ENCODE data around the gene NUP188. TPM values are rescaled to one million over a fixed set of nuclear protein-coding genes. Genes with fewer than 3 reads are reported as not detected.
A peak's percentile ranks its signal among the peaks of the same experiment; 100 is the strongest.

Gene NUP188
- total and polyA plus RNA-seq, 2 of the 13 experiments (the other 11 are each of a cell fraction or from before 2014, with no cell fraction given): 28.0 to 38.5 TPM

- no peak for TF ChIP-seq SP5 (CRISPR knock-in tag; IDR thresholded peaks at IDR 0.05; ENCODE audit: borderline replicate concordance, low read depth)
- no peak for TF ChIP-seq CREB3 (CRISPR knock-in tag; IDR thresholded peaks at IDR 0.05)
- no peak for TF ChIP-seq FOXO1 (CRISPR knock-in tag; IDR thresholded peaks at IDR 0.05)
- TF ChIP-seq, protein P1, sequence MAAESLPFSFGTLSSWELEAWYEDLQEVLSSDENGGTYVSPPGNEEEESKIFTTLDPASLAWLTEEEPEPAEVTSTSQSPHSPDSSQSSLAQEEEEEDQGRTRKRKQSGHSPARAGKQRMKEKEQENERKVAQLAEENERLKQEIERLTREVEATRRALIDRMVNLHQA (CRISPR knock-in tag; IDR thresholded peaks at IDR 0.05): no peak
- TF ChIP-seq, protein P2, sequence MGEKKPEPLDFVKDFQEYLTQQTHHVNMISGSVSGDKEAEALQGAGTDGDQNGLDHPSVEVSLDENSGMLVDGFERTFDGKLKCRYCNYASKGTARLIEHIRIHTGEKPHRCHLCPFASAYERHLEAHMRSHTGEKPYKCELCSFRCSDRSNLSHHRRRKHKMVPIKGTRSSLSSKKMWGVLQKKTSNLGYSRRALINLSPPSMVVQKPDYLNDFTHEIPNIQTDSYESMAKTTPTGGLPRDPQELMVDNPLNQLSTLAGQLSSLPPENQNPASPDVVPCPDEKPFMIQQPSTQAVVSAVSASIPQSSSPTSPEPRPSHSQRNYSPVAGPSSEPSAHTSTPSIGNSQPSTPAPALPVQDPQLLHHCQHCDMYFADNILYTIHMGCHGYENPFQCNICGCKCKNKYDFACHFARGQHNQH (CRISPR knock-in tag; IDR thresholded peaks at IDR 0.05): peak; percentile 52
- no peak for TF ChIP-seq KLF15 (CRISPR knock-in tag; IDR thresholded peaks at IDR 0.05; ENCODE audit: borderline replicate concordance)
- no peak for TF ChIP-seq ZBTB20 (CRISPR knock-in tag; IDR thresholded peaks at IDR 0.05; ENCODE audit: borderline replicate concordance, low read depth)
- TF ChIP-seq ZNF564 (CRISPR knock-in tag; IDR thresholded peaks at IDR 0.05): no peak
- TF ChIP-seq MXI1 (IDR thresholded peaks at IDR 0.05; ENCODE audit: borderline replicate concordance, low read depth, low read length): no peak
- no peak for TF ChIP-seq TCF7 (IDR thresholded peaks at IDR 0.05; ENCODE audit: low read depth)
- TF ChIP-seq JUNB (CRISPR knock-in tag; IDR thresholded peaks at IDR 0.05; ENCODE audit: borderline replicate concordance): no peak
- no peak for TF ChIP-seq ZNF616 (CRISPR knock-in tag; IDR thresholded peaks at IDR 0.05; ENCODE audit: low read depth)
- TF ChIP-seq PBX3 (CRISPR knock-in tag; IDR thresholded peaks at IDR 0.05; ENCODE audit: borderline replicate concordance): no peak
- TF ChIP-seq, protein P3, sequence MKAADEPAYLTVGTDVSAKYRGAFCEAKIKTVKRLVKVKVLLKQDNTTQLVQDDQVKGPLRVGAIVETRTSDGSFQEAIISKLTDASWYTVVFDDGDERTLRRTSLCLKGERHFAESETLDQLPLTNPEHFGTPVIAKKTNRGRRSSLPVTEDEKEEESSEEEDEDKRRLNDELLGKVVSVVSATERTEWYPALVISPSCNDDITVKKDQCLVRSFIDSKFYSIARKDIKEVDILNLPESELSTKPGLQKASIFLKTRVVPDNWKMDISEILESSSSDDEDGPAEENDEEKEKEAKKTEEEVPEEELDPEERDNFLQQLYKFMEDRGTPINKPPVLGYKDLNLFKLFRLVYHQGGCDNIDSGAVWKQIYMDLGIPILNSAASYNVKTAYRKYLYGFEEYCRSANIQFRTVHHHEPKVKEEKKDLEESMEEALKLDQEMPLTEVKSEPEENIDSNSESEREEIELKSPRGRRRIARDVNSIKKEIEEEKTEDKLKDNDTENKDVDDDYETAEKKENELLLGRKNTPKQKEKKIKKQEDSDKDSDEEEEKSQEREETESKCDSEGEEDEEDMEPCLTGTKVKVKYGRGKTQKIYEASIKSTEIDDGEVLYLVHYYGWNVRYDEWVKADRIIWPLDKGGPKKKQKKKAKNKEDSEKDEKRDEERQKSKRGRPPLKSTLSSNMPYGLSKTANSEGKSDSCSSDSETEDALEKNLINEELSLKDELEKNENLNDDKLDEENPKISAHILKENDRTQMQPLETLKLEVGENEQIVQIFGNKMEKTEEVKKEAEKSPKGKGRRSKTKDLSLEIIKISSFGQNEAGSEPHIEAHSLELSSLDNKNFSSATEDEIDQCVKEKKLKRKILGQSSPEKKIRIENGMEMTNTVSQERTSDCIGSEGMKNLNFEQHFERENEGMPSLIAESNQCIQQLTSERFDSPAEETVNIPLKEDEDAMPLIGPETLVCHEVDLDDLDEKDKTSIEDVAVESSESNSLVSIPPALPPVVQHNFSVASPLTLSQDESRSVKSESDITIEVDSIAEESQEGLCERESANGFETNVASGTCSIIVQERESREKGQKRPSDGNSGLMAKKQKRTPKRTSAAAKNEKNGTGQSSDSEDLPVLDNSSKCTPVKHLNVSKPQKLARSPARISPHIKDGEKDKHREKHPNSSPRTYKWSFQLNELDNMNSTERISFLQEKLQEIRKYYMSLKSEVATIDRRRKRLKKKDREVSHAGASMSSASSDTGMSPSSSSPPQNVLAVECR (CRISPR knock-in tag; IDR thresholded peaks at IDR 0.05; ENCODE audit: borderline replicate concordance): peak; percentile 10; the same call in 1 of the 2 replicates
- no peak for TF ChIP-seq HNRNPK (IDR thresholded peaks at IDR 0.05; ENCODE audit: low read depth, low read length, poor library complexity, severe bottlenecking)
- TF ChIP-seq ZNF781 (CRISPR knock-in tag; IDR thresholded peaks at IDR 0.05; ENCODE audit: borderline replicate concordance, not compliant biosample characterization): no peak
- no peak for TF ChIP-seq ZNF367 (CRISPR knock-in tag; IDR thresholded peaks at IDR 0.05; ENCODE audit: borderline replicate concordance)
- 0 out of 2 replicates have a peak, but pooled peaks have one; percentile 33 for TF ChIP-seq GATAD1 (CRISPR knock-in tag; IDR thresholded peaks at IDR 0.05)
- TF ChIP-seq MAF1 (CRISPR knock-in tag; IDR thresholded peaks at IDR 0.05; ENCODE audit: borderline replicate concordance): no peak
- no peak for TF ChIP-seq MEIS1 (CRISPR knock-in tag; IDR thresholded peaks at IDR 0.05; ENCODE audit: borderline replicate concordance)
- TF ChIP-seq KDM2A (CRISPR knock-in tag; IDR thresholded peaks at IDR 0.05; ENCODE audit: borderline replicate concordance, low read depth): peak; percentile 22; the same call in 1 of the 2 replicates
Measured at GRCh38 chr9:128921881-128922763, 25.4 kb upstream of the NUP188 start (continued).

All from HepG2 (cell line).